PC-3 (cell line): ENCODE results near the gene PDGFC.

Source experiments
- EZH2 ChIP-seq: fragments of 300-600 bp; sonication (generic); IDR thresholded peaks from one replicate; pipeline ENCODE4 v1.6.1; 2017; ENCODE audit warnings: antibody characterized with exemption, mild to moderate bottlenecking, low read length; ENCODE audit not compliant: unreplicated experiment
- EZH2phosphoT487 ChIP-seq: fragments of 300-600 bp; sonication (generic); IDR thresholded peaks from 2 replicates; pipeline ENCODE4 v1.6.1; 2018; ENCODE audit warnings: mild to moderate bottlenecking, antibody characterized with exemption, low read length, borderline replicate concordance
- TF ChIP-seq, protein P1 (sequence below): fragments of 300-600 bp; sonication (generic); conservative IDR thresholded peaks from 2 replicates; pipeline ENCODE4 v1.5.1; 2017; ENCODE audit warnings: antibody characterized with exemption, low read depth, mild to moderate bottlenecking, low read length

DNA sequence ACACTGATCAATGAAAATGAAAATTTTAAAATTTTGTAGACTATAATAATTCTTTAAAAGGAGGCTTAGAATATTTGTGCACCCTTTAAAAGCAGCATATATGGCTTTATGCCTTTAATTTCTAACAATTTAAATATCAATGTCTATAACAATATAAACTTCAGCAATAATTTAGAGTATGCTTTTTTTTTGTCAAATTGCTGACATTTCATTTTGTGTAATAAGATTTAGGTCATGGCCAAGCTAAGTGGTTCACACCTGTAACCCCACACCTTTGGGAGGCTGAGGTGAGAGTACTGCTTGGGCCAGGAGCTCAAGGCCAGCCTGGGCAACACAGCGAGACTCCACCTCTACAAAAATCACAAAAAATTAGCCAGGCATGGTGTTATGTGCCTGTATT is 86.2 kb downstream of the PDGFC start:
- TF ChIP-seq, protein P1, sequence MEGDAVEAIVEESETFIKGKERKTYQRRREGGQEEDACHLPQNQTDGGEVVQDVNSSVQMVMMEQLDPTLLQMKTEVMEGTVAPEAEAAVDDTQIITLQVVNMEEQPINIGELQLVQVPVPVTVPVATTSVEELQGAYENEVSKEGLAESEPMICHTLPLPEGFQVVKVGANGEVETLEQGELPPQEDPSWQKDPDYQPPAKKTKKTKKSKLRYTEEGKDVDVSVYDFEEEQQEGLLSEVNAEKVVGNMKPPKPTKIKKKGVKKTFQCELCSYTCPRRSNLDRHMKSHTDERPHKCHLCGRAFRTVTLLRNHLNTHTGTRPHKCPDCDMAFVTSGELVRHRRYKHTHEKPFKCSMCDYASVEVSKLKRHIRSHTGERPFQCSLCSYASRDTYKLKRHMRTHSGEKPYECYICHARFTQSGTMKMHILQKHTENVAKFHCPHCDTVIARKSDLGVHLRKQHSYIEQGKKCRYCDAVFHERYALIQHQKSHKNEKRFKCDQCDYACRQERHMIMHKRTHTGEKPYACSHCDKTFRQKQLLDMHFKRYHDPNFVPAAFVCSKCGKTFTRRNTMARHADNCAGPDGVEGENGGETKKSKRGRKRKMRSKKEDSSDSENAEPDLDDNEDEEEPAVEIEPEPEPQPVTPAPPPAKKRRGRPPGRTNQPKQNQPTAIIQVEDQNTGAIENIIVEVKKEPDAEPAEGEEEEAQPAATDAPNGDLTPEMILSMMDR, result no peak
- TF ChIP-seq EZH2 (no peak), EZH2phosphoT487 (no peak)
